Astrocyte (in vitro differentiated cells and primary cell): Measurements from ENCODE around the gene CCDC93.

Experiments
- CTCF ChIP-seq: IDR thresholded peaks from 2 replicates; pipeline ENCODE4 v1.5.1; 2011; ENCODE audit warnings: low read depth, mild to moderate bottlenecking, inconsistent platforms, low read length, moderate library complexity; ENCODE audit not compliant: insufficient read depth
- EZH2 ChIP-seq: IDR thresholded peaks from 2 replicates; pipeline ENCODE4 v1.6.1; 2012; ENCODE audit warnings: mild to moderate bottlenecking, low read length, inconsistent platforms; ENCODE audit not compliant: insufficient read depth

GRCh38 chr2:117985092-117985491 is 28.8 kb downstream of the CCDC93 start:
- TF ChIP-seq CTCF, result no peak
- no peak for TF ChIP-seq EZH2
